SU-DHL-6 (cell line): ENCODE results near the gene DOCK10.

Source experiments
- H2AFZ ChIP-seq: fragments of 200-600 bp; sonication (generic); 2 replicates; pipeline ENCODE4 v1.6.1; 2014; ENCODE audit warnings: low read depth, mild to moderate bottlenecking, moderate library complexity, mixed read lengths, antibody characterized with exemption, low read length; ENCODE audit not compliant: severe bottlenecking
- H3F3A ChIP-seq: fragments of 200-600 bp; shearing (Covaris generic); 2 replicates; pipeline ENCODE4 v1.6.0; 2016; ENCODE audit warnings: antibody characterized with exemption, mild to moderate bottlenecking; ENCODE audit not compliant: insufficient read depth
- H3K27ac ChIP-seq: fragments of 200-600 bp; sonication (generic); 2 replicates; pipeline ENCODE4 v1.5.1; 2016; ENCODE audit warnings: low read depth, mild to moderate bottlenecking, low read length, moderate library complexity, mixed read lengths
- H3K27me3 ChIP-seq: fragments of 200-600 bp; sonication (generic), shearing (Covaris generic); 2 replicates; pipeline ENCODE4 v1.6.0; 2014; ENCODE audit warnings: mild to moderate bottlenecking, low read length
- H3K36me3 ChIP-seq: fragments of 200-600 bp; sonication (generic); 2 replicates; pipeline ENCODE4 v1.6.1; 2014; ENCODE audit warnings: mild to moderate bottlenecking, low read length, mixed read lengths
- H3K4me2 ChIP-seq: fragments of 300-600, 200-600 bp; shearing (Covaris generic), sonication (generic); 2 replicates; pipeline ENCODE4 v1.6.0; 2014; ENCODE audit warnings: low read length, low read depth, mild to moderate bottlenecking; ENCODE audit not compliant: poor library complexity, severe bottlenecking
- H3K4me3 ChIP-seq: fragments of 200-600 bp; sonication (generic); 2 replicates; pipeline ENCODE4 v1.5.1; 2014; ENCODE audit warnings: antibody characterized with exemption, low read length, mild to moderate bottlenecking, mixed read lengths; ENCODE audit not compliant: insufficient read depth, poor library complexity, severe bottlenecking
- H3K79me2 ChIP-seq: fragments of 200-600 bp; sonication (generic); 2 replicates; pipeline ENCODE4 v1.6.1; 2014; ENCODE audit warnings: mild to moderate bottlenecking, low read length, moderate library complexity; ENCODE audit not compliant: insufficient read depth
- H3K9ac ChIP-seq: fragments of 200-600 bp; sonication (generic); 2 replicates; pipeline ENCODE4 v1.7.0; 2014; ENCODE audit warnings: mild to moderate bottlenecking, low read length
- H3K9me2 ChIP-seq: fragments of 200-600 bp; sonication (generic); replicated peaks from 2 replicates; pipeline ENCODE4 v1.6.1; 2014; ENCODE audit warnings: low read length; ENCODE audit not compliant: insufficient read depth
- H3K9me3 ChIP-seq: fragments of 200-600 bp; sonication (generic); 2 replicates; pipeline ENCODE4 v1.6.1; 2014; ENCODE audit warnings: low read length, mixed read lengths; ENCODE audit not compliant: insufficient read depth
- H4K20me1 ChIP-seq: fragments of 200-600 bp; sonication (generic); 2 replicates; pipeline ENCODE4 v1.6.1; 2014; ENCODE audit warnings: low read depth, mild to moderate bottlenecking, antibody characterized with exemption, low read length, moderate library complexity, mixed read lengths
- EZH2phosphoT487 ChIP-seq: fragments of 200-600 bp; sonication (generic), shearing (Covaris generic); conservative IDR thresholded peaks from 2 replicates; pipeline ENCODE4 v1.6.1; 2018; ENCODE audit warnings: mild to moderate bottlenecking, antibody characterized with exemption, low read length, moderate library complexity, mixed read lengths
- TF ChIP-seq, protein P1 (sequence below): fragments of 200-600 bp; sonication (generic); IDR thresholded peaks from one replicate; pipeline ENCODE4 v1.5.1; 2017; ENCODE audit warnings: antibody characterized with exemption, mild to moderate bottlenecking, low read length, moderate library complexity; ENCODE audit not compliant: insufficient read depth, poor library complexity, severe bottlenecking

DOCK10 gene

DNA sequence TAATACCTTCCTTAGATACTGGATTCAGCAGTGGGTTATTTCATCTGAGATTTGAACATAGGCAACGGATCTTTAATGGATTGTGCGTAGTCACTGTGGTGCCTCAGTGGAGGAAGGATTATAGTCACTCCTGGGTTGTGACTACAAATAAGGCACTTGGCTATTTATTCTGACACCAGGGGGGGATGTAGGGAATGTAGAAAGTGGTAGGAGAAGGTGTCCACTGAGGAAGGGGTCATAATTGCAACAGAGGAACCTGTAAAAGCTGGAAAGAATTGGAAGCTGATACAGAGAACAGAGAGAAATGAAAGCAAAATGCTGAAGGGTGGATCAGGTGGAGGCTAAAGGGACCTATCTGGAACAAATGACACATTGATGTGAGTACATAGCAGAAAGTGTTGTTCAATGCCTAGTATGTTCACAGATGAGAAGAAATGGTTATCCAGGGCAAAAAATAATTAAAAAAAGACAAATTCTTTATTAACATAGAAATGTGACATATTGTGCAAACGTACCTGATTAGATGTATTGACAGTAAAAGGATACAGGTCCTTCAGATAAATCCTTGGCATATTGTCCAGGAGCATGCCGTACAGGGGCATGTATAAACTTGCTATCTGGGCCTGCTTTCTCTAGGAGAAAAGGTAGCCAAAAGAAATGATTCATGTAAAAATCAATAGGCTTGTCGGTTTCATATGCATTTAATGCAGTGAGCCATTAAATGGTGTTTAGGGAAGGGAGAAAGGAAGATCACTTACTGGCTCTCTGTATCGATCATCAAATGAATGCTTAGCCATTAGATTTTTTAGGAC, 234.9 kb downstream of the DOCK10 start:
- Histone ChIP-seq H4K20me1 (no peaks in the 10 kb centered on the region), H3K9ac (no peak overlapping the region), H2AFZ (no peak overlapping the region), H3K4me2 (no peak overlapping the region), H3F3A (no peaks in the 10 kb centered on the region), H3K79me2 (no peaks in the 10 kb centered on the region), H3K27me3 (no peaks in the 10 kb centered on the region), H3K9me2 (no peaks in the 10 kb centered on the region), H3K27ac (no peak overlapping the region), H3K9me3 (no peaks in the 10 kb centered on the region), H3K4me3 (no peak overlapping the region), H3K36me3 (no peaks in the 10 kb centered on the region)
- TF ChIP-seq EZH2phosphoT487 = no peak
- TF ChIP-seq, protein P1, sequence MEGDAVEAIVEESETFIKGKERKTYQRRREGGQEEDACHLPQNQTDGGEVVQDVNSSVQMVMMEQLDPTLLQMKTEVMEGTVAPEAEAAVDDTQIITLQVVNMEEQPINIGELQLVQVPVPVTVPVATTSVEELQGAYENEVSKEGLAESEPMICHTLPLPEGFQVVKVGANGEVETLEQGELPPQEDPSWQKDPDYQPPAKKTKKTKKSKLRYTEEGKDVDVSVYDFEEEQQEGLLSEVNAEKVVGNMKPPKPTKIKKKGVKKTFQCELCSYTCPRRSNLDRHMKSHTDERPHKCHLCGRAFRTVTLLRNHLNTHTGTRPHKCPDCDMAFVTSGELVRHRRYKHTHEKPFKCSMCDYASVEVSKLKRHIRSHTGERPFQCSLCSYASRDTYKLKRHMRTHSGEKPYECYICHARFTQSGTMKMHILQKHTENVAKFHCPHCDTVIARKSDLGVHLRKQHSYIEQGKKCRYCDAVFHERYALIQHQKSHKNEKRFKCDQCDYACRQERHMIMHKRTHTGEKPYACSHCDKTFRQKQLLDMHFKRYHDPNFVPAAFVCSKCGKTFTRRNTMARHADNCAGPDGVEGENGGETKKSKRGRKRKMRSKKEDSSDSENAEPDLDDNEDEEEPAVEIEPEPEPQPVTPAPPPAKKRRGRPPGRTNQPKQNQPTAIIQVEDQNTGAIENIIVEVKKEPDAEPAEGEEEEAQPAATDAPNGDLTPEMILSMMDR = no peak

DNA sequence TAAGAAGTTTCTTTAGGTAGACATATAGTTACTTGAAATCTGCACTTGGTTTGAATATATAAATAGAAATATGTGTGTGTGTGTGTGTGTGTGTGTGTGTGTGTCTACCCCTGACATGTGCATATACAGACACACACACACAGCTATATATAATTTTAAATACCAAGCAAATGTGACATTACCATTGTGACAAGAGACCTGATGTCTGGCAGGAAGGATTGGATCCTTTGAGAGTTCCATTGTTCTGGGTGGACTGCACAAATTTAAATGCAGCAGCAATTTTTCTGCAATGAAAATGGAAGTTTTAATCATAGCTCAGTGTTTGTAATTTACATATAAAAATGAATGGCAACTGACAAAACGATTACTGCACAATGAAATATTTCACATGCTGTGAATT, 238.3 kb downstream of the DOCK10 start:
- Histone ChIP-seq H3K4me2 (no peak overlapping the region), H3K27ac (no peak overlapping the region), H3K27me3 (no peaks in the 10 kb centered on the region), H3K9me2 (no peaks in the 10 kb centered on the region), H3K79me2 (no peaks in the 10 kb centered on the region), H3K36me3 (no peaks in the 10 kb centered on the region), H3K9me3 (no peaks in the 10 kb centered on the region), H2AFZ (no peak overlapping the region), H4K20me1 (no peaks in the 10 kb centered on the region), H3K4me3 (no peak overlapping the region), H3K9ac (no peak overlapping the region), H3F3A (no peaks in the 10 kb centered on the region)
- TF ChIP-seq EZH2phosphoT487 = no peak
- TF ChIP-seq, protein P1 = no peak

DNA sequence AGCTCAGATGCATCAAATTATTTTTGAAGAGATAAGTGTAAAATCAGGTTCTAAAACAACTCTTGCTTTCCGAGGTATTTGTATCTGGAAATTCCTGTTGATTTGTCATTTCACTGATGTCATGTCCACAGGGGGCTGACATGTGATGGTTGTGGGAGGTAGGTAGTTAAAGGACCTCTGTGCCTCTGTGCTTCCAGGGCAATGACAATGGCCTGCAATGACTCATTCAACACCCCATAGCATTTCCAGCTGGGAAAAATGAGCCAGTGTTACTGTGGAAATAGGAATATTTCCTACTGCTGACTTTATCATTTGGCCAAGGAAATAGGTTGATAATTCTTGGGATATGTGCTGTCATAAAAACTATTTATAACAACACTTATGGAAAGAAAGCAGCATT, 239.9 kb downstream of the DOCK10 start:
- Histone ChIP-seq H3K9ac (no peak overlapping the region), H3F3A (no peaks in the 10 kb centered on the region), H3K27ac (no peak overlapping the region), H3K4me3 (no peak overlapping the region), H2AFZ (no peak overlapping the region), H3K9me3 (no peaks in the 10 kb centered on the region), H3K27me3 (no peaks in the 10 kb centered on the region), H4K20me1 (no peaks in the 10 kb centered on the region), H3K36me3 (no peaks in the 10 kb centered on the region), H3K9me2 (no peaks in the 10 kb centered on the region), H3K4me2 (no peak overlapping the region), H3K79me2 (no peaks in the 10 kb centered on the region)
- no peak for TF ChIP-seq EZH2phosphoT487
- TF ChIP-seq, protein P1 = no peak
